ENCODE results near the gene LSS. TPM values are rescaled to one million over a fixed set of nuclear protein-coding genes. Genes with fewer than 3 reads are reported as not detected.
A peak's percentile ranks its signal among the peaks of the same experiment; 100 is the strongest.

LSS gene
- total and polyA plus RNA-seq, 2 experiments from 2014 or later, result 55.0 to 237 TPM

GRCh38 chr21:46181953-46182547, 46.5 kb downstream of the LSS start:
- no peak overlapping the region for H3K4me3 Mint-ChIP-seq
- Histone ChIP-seq H3K4me2 (no peak overlapping the region), H3K27ac (ENCODE audit: low read depth) (no peak overlapping the region), H3K9me2 (ENCODE audit: insufficient read depth) (no peaks in the 10 kb centered on the region), H2AFZ (no peak overlapping the region), H3K36me3 (ENCODE audit: insufficient read depth) (no peaks in the 10 kb centered on the region), H3K27me3 (ENCODE audit: insufficient read depth) (no peaks in the 10 kb centered on the region), H3K79me2 (replicated peaks; ENCODE audit: insufficient read depth) (peaks cover 33% of the 10 kb centered on the region), H4K20me1 (replicated peaks; ENCODE audit: insufficient read depth) (no peaks in the 10 kb centered on the region), H3K4me1 (ENCODE audit: insufficient read depth) (peaks cover 8% of the 10 kb centered on the region; the same call in 1 of the 2 replicates), H3K4me3 (no peak overlapping the region), H3F3A (replicated peaks; ENCODE audit: low read depth) (no peaks in the 10 kb centered on the region)
- no peak for TF ChIP-seq EZH2phosphoT487 (IDR thresholded peaks at IDR 0.05; ENCODE audit: unreplicated experiment)
- no peak for TF ChIP-seq REST (IDR thresholded peaks at IDR 0.05; ENCODE audit: unreplicated experiment)
- H3K27me3 Mint-ChIP-seq (ENCODE audit: insufficient read depth, low read depth, poor library complexity), result peaks cover 6% of the 10 kb centered on the region
- DNase-seq (ENCODE audit: low spot score), result no peak
- no peak for ATAC-seq
- peaks cover 20% of the 10 kb centered on the region for H3K4me1 Mint-ChIP-seq
- H3K27ac Mint-ChIP-seq, result no peak overlapping the region
- peaks cover 14% of the 10 kb centered on the region for H3K36me3 Mint-ChIP-seq (ENCODE audit: low read depth)
- H3K9me3 Mint-ChIP-seq, result no peaks in the 10 kb centered on the region; the same call in 2 of the 3 replicates

GRCh38 chr21:46181436-46181835, 47.1 kb downstream of the LSS start:
- H3F3A ChIP-seq (replicated peaks; ENCODE audit: low read depth), result no peaks in the 10 kb centered on the region
- no peaks in the 10 kb centered on the region for H3K27me3 ChIP-seq (ENCODE audit: insufficient read depth)
- no peak overlapping the region for H3K4me3 ChIP-seq
- H3K27ac ChIP-seq (ENCODE audit: low read depth), result 0 out of 2 replicates have a peak overlapping the region, but pooled peaks have one; percentile 26
- H3K4me2 ChIP-seq, result no peak overlapping the region
- 0 out of 2 replicates have a peak, but pooled peaks cover 3% of the 10 kb centered on the region for H4K20me1 ChIP-seq (replicated peaks; ENCODE audit: insufficient read depth)
- peaks cover 8% of the 10 kb centered on the region; the same call in 1 of the 2 replicates for H3K4me1 ChIP-seq (ENCODE audit: insufficient read depth)
- peaks cover 20% of the 10 kb centered on the region for H3K4me1 Mint-ChIP-seq
- H3K36me3 Mint-ChIP-seq (ENCODE audit: low read depth), result peaks cover 19% of the 10 kb centered on the region
- no peak overlapping the region for H2AFZ ChIP-seq
- peaks cover 5% of the 10 kb centered on the region for H3K27me3 Mint-ChIP-seq (ENCODE audit: insufficient read depth, low read depth, poor library complexity)
- H3K4me3 Mint-ChIP-seq, result no peak overlapping the region
- ATAC-seq, result no peak
- peaks cover 39% of the 10 kb centered on the region for H3K79me2 ChIP-seq (replicated peaks; ENCODE audit: insufficient read depth)
- H3K9me2 ChIP-seq (ENCODE audit: insufficient read depth), result no peaks in the 10 kb centered on the region
- H3K36me3 ChIP-seq (ENCODE audit: insufficient read depth), result no peaks in the 10 kb centered on the region
- H3K9me3 Mint-ChIP-seq, result peaks cover 5% of the 10 kb centered on the region; the same call in 1 of the 3 replicates
- no peak for DNase-seq (ENCODE audit: low spot score)
- H3K27ac Mint-ChIP-seq, result no peak overlapping the region
- no peak for TF ChIP-seq ZNF331 (CRISPR knock-in tag; IDR thresholded peaks at IDR 0.05; ENCODE audit: low read depth)
- TF ChIP-seq STAT1 (IDR thresholded peaks at IDR 0.05; ENCODE audit: unreplicated experiment), result no peak
- no peak for TF ChIP-seq EZH2 (IDR thresholded peaks at IDR 0.05; ENCODE audit: low read depth, unreplicated experiment)
- no peak for TF ChIP-seq ZNF462 (CRISPR knock-in tag; IDR thresholded peaks at IDR 0.05)
- no peak for TF ChIP-seq EZH2phosphoT487 (IDR thresholded peaks at IDR 0.05; ENCODE audit: unreplicated experiment)
- TF ChIP-seq POLR2AphosphoS5 (IDR thresholded peaks at IDR 0.05; ENCODE audit: low read depth), result no peak
- TF ChIP-seq REST (IDR thresholded peaks at IDR 0.05; ENCODE audit: unreplicated experiment), result no peak
